K562 (cell line): ENCODE results near the gene CRACDL. TPM values are rescaled to one million over a fixed set of nuclear protein-coding genes. Genes with fewer than 3 reads are reported as not detected.

ENCODE experiments used
- ATAC-seq: fragments of 200-7000 bp; cut with Tn5 transposase; 3 replicates; pipeline ENCODE4 v1.9.1; 2020; ENCODE audit warnings: moderate library complexity
- BruUV-seq: library from RNA; stranded (reverse); fragments of 400-500 nt; replicated peaks from 2 replicates; lab custom pipeline; 2021; lab: Mats Ljungman, UMichigan
- CTCF ChIA-PET: fragments of 300-600 bp; formaldehyde crosslinking; extraction: SDS; loops from one replicate; lab custom pipeline; 2021; ENCODE audit warnings: low intra/inter-chr PET ratio; lab: Yijun Ruan, JAX
- POLR2A ChIA-PET: fragments of 300-600, 350-650 bp; sonication (Branson Sonifier 250); formaldehyde crosslinking; extraction: SDS; loops from one replicate; lab custom pipeline; 2021; ENCODE audit warnings: antibody characterized with exemption, inconsistent platforms; lab: Yijun Ruan, JAX
- DNase-seq, 4 experiments: peaks; one replicate each; pipeline versions ENCODE4 v3.0.0 to v3.0.0-alpha.2; 2011 to 2018; ENCODE audit warnings: low spot score in 3 of 4, mixed read lengths in 3 of 4; ENCODE audit errors: extremely low read depth in 1 of 4
- FAIRE-seq: peaks from 2 replicates; lab custom pipeline; 2011; peaks lifted over from hg19 to GRCh38; lab: Jason Lieb, UNC
- H2AFZ ChIP-seq: 2 replicates; pipeline ENCODE4 v1.6.0; 2011; ENCODE audit warnings: low read depth, low read length, control low read depth, inconsistent platforms
- H3K27ac ChIP-seq: fragments of 200-600 bp; 3 replicates; pipeline ENCODE4 v1.8.0; 2011; ENCODE audit warnings: low read depth, mild to moderate bottlenecking, control low read depth, inconsistent platforms, low read length, moderate library complexity, mixed read lengths; ENCODE audit errors: extremely low read depth
- H3K27me3 ChIP-seq, 2 experiments: fragments of 300-600 bp in 1 of 2; 2 replicates in 1 of 2; 3 replicates in 1 of 2; pipeline versions ENCODE4 v1.6.0 to v1.8.0; 2011; ENCODE audit warnings: inconsistent platforms in 2 of 2, low read length in 2 of 2, mild to moderate bottlenecking in 1 of 2, mixed read lengths in 1 of 2, moderate library complexity in 1 of 2; ENCODE audit not compliant: control insufficient read depth in 2 of 2, insufficient read depth in 2 of 2
- H3K36me3 ChIP-seq: fragments of 300-600 bp; 3 replicates; pipeline ENCODE4 v1.8.0; 2011; ENCODE audit warnings: mild to moderate bottlenecking, low read length, inconsistent platforms; ENCODE audit not compliant: control insufficient read depth, insufficient read depth
- H3K4me1 ChIP-seq, 2 experiments: fragments of 200-600 bp in 1 of 2; replicated peaks in 1 of 2; 2 replicates in 1 of 2; 3 replicates in 1 of 2; pipeline versions ENCODE4 v1.5.1 to v1.8.0; 2011; ENCODE audit warnings: inconsistent platforms in 2 of 2, low read length in 2 of 2, mild to moderate bottlenecking in 1 of 2, mixed read lengths in 1 of 2, moderate library complexity in 1 of 2; ENCODE audit not compliant: control insufficient read depth in 2 of 2, insufficient read depth in 2 of 2
- H3K4me2 ChIP-seq: 2 replicates; pipeline ENCODE4 v1.6.1; 2011; ENCODE audit warnings: low read length, control low read depth, inconsistent platforms, mixed read lengths; ENCODE audit not compliant: insufficient read depth
- H3K4me3 ChIP-seq: fragments of 200-600 bp; sonication (generic), shearing (Covaris generic); 2 replicates; pipeline ENCODE4 v1.5.1; 2016; ENCODE audit warnings: control low read depth, inconsistent platforms
- H3K79me2 ChIP-seq: fragments of 200-600 bp; 3 replicates; pipeline ENCODE4 v1.8.0; 2011; ENCODE audit warnings: low read length, inconsistent platforms; ENCODE audit not compliant: control insufficient read depth, insufficient read depth
- H3K9ac ChIP-seq, 2 experiments: 2 replicates each; pipeline versions ENCODE4 v1.6.0 to v1.6.1; 2011; ENCODE audit warnings: low read depth in 2 of 2, low read length in 2 of 2, control low read depth in 1 of 2, inconsistent platforms in 1 of 2, mild to moderate bottlenecking in 1 of 2, mixed read lengths in 1 of 2; ENCODE audit not compliant: insufficient read depth in 1 of 2
- H3K9me1 ChIP-seq: one replicate; pipeline ENCODE4 v1.6.0; 2011; ENCODE audit warnings: inconsistent platforms, mild to moderate bottlenecking, low read length, moderate library complexity; ENCODE audit not compliant: control insufficient read depth, insufficient read depth
- H3K9me3 ChIP-seq: replicated peaks from 2 replicates; pipeline ENCODE4 v1.5.1; 2011; ENCODE audit warnings: low read depth, low read length, inconsistent platforms; ENCODE audit not compliant: control insufficient read depth, insufficient read depth
- H4K20me1 ChIP-seq: replicated peaks from 2 replicates; pipeline ENCODE4 v1.6.1; 2011; ENCODE audit warnings: low read length, inconsistent platforms, mixed read lengths; ENCODE audit not compliant: control insufficient read depth, insufficient read depth
- ASH1L ChIP-seq: fragments of 450-650 bp; IDR thresholded peaks from 2 replicates; pipeline ENCODE4 v1.6.1; 2018; ENCODE audit warnings: borderline replicate concordance, mild to moderate bottlenecking, low read depth; ENCODE audit not compliant: partially characterized antibody
- ELK3 ChIP-seq: fragments of 450-650 bp; formaldehyde crosslinking; IDR thresholded peaks from 2 replicates; pipeline ENCODE4 v1.4.0; 2020; ENCODE audit warnings: mild to moderate bottlenecking
- GATAD2B ChIP-seq: fragments of 450-650 bp; IDR thresholded peaks from 2 replicates; pipeline ENCODE4 v1.6.1; 2017; ENCODE audit warnings: mild to moderate bottlenecking, borderline replicate concordance
- KDM4B ChIP-seq, 2 experiments: fragments of 450-650 bp in 1 of 2; sonication (generic) in 1 of 2; IDR thresholded peaks; 2 replicates each; pipeline ENCODE4 v1.6.1; 2016 to 2017; ENCODE audit warnings: borderline replicate concordance in 2 of 2, antibody characterized with exemption in 1 of 2, low read depth in 1 of 2, mild to moderate bottlenecking in 1 of 2
- MCM3 ChIP-seq: fragments of 450-650 bp; IDR thresholded peaks from 2 replicates; pipeline ENCODE4 v1.6.1; 2016
- MYNN ChIP-seq, 2 experiments: sonication (generic); formaldehyde crosslinking in 1 of 2; IDR thresholded peaks; 2 replicates each; pipeline versions ENCODE4 v1.5.0 to v1.6.1; 2016 to 2020; ENCODE audit warnings: antibody characterized with exemption in 1 of 2, missing genetic modification reagents in 1 of 2
- NELFE ChIP-seq: IDR thresholded peaks from 2 replicates; pipeline ENCODE4 v1.6.1; 2011; ENCODE audit warnings: mild to moderate bottlenecking; ENCODE audit not compliant: insufficient read depth, insufficient read length
- SP2 ChIP-seq: IDR thresholded peaks from 2 replicates; pipeline ENCODE4 v1.6.1; 2011; ENCODE audit warnings: mild to moderate bottlenecking, low read depth, low read length, moderate library complexity; ENCODE audit not compliant: poor library complexity, severe bottlenecking; ENCODE audit errors: extremely low read depth
- TFAM ChIP-seq: fragments of 250-450 bp; sonication (Bioruptor Pico); conservative IDR thresholded peaks from 2 replicates; pipeline ENCODE4 v1.5.0; 2021; ENCODE audit warnings: mild to moderate bottlenecking, moderate library complexity
- TSC22D4 ChIP-seq: fragments of 450-650 bp; IDR thresholded peaks from 2 replicates; pipeline ENCODE4 v1.6.1; 2016; ENCODE audit warnings: missing genetic modification characterization, missing biosample characterization, control low read depth
- ZC3H4 ChIP-seq: sonication (generic); formaldehyde crosslinking; IDR thresholded peaks from 2 replicates; pipeline ENCODE4 v1.9.0; 2021; ENCODE audit warnings: missing genetic modification reagents, borderline replicate concordance
- ZNF263 ChIP-seq: sonication (generic); formaldehyde crosslinking; IDR thresholded peaks from 2 replicates; pipeline ENCODE4 v1.8.0; 2022; ENCODE audit warnings: mild to moderate bottlenecking, missing genetic modification reagents, borderline replicate concordance
- ZNF444 ChIP-seq: fragments of 250-450 bp; sonication (Bioruptor Pico); IDR thresholded peaks from 2 replicates; pipeline ENCODE4 v1.4.0; 2020; ENCODE audit warnings: mild to moderate bottlenecking, moderate library complexity
- ZNF583 ChIP-seq: fragments of 250-450 bp; sonication (Bioruptor Pico); IDR thresholded peaks from 2 replicates; pipeline ENCODE4 v1.4.0; 2020
- ZSCAN29 ChIP-seq: fragments of 450-650 bp; IDR thresholded peaks from 2 replicates; pipeline ENCODE4 v1.6.1; 2017
- WGBS: fragments of 100-300 bp; shearing (Covaris generic); methylation state at CpG from one replicate; pipeline ENCODE4 v1.1.6; 2016; ENCODE audit warnings: low coverage, mixed read lengths; ENCODE audit not compliant: insufficient coverage; ENCODE audit errors: missing lambda C conversion rate; 5-methylcytosine and 5-hydroxymethylcytosine counted together
- in situ Hi-C: fragments of 300-500 bp; cut with MboI; formaldehyde crosslinking; loops from 4 replicates; pipeline ENCODE4 v1.15.0; 2018; ENCODE audit warnings: inconsistent platforms, mixed read lengths
- intact Hi-C: fragments of 100-400 bp; cut with micrococcal nuclease; formaldehyde crosslinking; loops from 2 replicates; pipeline ENCODE4 v1.14.2; 2022
- polyA plus RNA-seq, 8 experiments: library from polyadenylated mRNA; depleted of rRNA in 4 of 8; stranded (reverse) in 5 of 8; unstranded in 3 of 8; fragments of >200 nt; fragmentation: Nextera tagmentation in 2 of 8; fragmentation: Illumina TruSeq in 1 of 8; extraction: Ambion mirVana in 2 of 8; extraction: Trizol in 1 of 8; gene quantifications; 2 replicates each; pipeline versions ENCODE4 v1.2.1 to v1.2.3, GENCODE V29; 2011 to 2014; ENCODE audit warnings: inconsistent platforms in 1 of 8, missing spikeins in 1 of 8
- total RNA-seq, 7 experiments: library from RNA; depleted of rRNA in 6 of 7; stranded (reverse); fragments of >200 nt in 6 of 7; fragmentation: Illumina TruSeq in 2 of 7; extraction: Trizol in 2 of 7; gene quantifications; 2 replicates each; pipeline versions ENCODE4 v1.2.1 to v1.2.3, GENCODE V29; 2011 to 2021; ENCODE audit warnings: low replicate concordance in 1 of 7

CRACDL gene
- total and polyA plus RNA-seq, 9 of the 15 experiments (the other 6 are each of a cell fraction or from before 2014, with no cell fraction given), result not detected

DNA sequence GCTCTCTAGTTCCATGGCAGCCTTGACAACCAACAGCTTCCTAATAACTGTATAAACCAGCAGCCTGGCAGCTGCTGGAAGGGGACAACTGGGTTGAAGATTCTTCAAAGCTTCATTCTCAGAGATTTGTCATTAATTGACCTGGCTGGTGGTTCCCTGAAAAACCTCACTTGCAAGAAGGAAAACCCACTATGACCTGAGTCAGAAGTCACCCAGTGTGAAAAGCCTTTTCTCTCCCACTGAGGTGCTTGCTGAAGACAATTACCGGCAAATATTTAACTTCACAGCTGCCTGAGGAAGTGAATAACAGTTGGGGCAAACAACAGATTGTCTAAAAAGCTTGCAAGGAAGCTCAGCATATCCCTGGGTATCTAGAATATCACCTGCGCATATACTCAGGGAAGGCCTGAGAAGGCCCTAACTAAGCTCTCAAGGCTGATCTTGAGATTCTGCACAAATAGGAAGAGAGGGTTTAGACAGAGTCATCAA lies 49.9 kb downstream of the CRACDL start:
- Histone ChIP-seq H3K27me3 (peaks cover 0 to 7% of the 10 kb centered on the region in 2 experiments; a peak in 2 of 5 replicates), H3K4me3 (no peak overlapping the region), H3K9ac (no peak overlapping the region), H2AFZ (no peak overlapping the region), H3K36me3 (no peaks in the 10 kb centered on the region), H4K20me1 (no peaks in the 10 kb centered on the region; the same call in 1 of the 2 replicates), H3K9me1 (no peaks in the 10 kb centered on the region), H3K4me2 (no peak overlapping the region), H3K4me1 (no peaks in the 10 kb centered on the region), H3K9me3 (no peaks in the 10 kb centered on the region), H3K79me2 (no peaks in the 10 kb centered on the region), H3K27ac (no peak overlapping the region)
- in situ Hi-C loops, result no loop called here
- ATAC-seq, result no peak
- WGBS, result 0% methylated on average over 2 of the region's 2 CpGs
- TF ChIP-seq ASH1L (no peak), ELK3 (CRISPR knock-in tag) (no peak), TSC22D4 (no peak), ZNF444 (CRISPR knock-in tag) (no peak), MYNN (IDR thresholded peaks at IDR 0.05) (no peak), MYNN (CRISPR knock-in tag; IDR thresholded peaks at IDR 0.05) (no peak), ZSCAN29 (no peak), GATAD2B (no peak), KDM4B (IDR thresholded peaks at IDR 0.05; ENCODE audit: borderline replicate concordance in 2 of 2, low read depth in 1 of 2) (no peak), NELFE (no peak), MCM3 (no peak), TFAM (CRISPR knock-in tag) (no peak), ZNF263 (CRISPR knock-in tag) (no peak), ZNF583 (no peak), ZC3H4 (no peak), SP2 (no peak)
- no TSS peak for BruUV-seq
- POLR2A ChIA-PET, result no interaction called here
- CTCF ChIA-PET, result no interaction called here
- no peak for DNase-seq
- intact Hi-C loops, result no loop called here
- FAIRE-seq, result no peak
